Epithelial cell of esophagus (primary cell): Measurements from ENCODE around the gene SPATA16.

Source experiments
- DNase-seq: peaks from one replicate; pipeline ENCODE4 v3.0.0; 2010; ENCODE audit warnings: low read depth
- H3K4me3 ChIP-seq: 2 replicates; pipeline ENCODE4 v1.5.1; 2011; ENCODE audit warnings: mild to moderate bottlenecking, low read length, control low read depth
- TF ChIP-seq, protein P1 (sequence below): IDR thresholded peaks from 2 replicates; pipeline ENCODE4 v1.5.1; 2011; ENCODE audit warnings: low read depth, mild to moderate bottlenecking, low read length, control low read depth, inconsistent platforms; ENCODE audit not compliant: insufficient read depth; ENCODE audit errors: missing control alignments

Gene SPATA16

GRCh38 chr3:173135059-173135458 is 6.0 kb downstream of the SPATA16 start:
- TF ChIP-seq, protein P1, sequence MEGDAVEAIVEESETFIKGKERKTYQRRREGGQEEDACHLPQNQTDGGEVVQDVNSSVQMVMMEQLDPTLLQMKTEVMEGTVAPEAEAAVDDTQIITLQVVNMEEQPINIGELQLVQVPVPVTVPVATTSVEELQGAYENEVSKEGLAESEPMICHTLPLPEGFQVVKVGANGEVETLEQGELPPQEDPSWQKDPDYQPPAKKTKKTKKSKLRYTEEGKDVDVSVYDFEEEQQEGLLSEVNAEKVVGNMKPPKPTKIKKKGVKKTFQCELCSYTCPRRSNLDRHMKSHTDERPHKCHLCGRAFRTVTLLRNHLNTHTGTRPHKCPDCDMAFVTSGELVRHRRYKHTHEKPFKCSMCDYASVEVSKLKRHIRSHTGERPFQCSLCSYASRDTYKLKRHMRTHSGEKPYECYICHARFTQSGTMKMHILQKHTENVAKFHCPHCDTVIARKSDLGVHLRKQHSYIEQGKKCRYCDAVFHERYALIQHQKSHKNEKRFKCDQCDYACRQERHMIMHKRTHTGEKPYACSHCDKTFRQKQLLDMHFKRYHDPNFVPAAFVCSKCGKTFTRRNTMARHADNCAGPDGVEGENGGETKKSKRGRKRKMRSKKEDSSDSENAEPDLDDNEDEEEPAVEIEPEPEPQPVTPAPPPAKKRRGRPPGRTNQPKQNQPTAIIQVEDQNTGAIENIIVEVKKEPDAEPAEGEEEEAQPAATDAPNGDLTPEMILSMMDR: no peak
- no peak for DNase-seq
- no peak overlapping the region for H3K4me3 ChIP-seq

GRCh38 chr3:173128633-173129032 is 12.4 kb downstream of the SPATA16 start:
- TF ChIP-seq, protein P1: no peak
- DNase-seq: peak; percentile 2
- no peak overlapping the region for H3K4me3 ChIP-seq

DNA sequence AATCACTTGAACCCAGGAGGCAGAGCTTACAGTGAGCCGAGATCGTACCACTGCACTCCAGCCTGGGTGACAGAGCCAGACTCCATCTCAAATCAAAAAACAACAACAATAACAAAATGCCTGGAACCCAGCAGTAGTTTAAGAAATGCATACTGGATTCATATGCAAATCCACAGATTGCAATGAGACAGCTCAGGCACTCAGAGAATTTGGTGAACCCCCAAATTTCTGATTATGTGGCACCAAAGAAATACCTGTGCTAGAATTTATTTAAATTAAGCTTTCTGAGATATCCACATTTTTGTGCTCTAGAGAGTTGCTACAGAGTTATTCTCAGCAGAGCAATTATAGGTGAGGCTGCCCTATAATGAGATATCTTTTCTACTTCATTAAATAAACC is 29.7 kb downstream of the SPATA16 start:
- no peak for DNase-seq
- H3K4me3 ChIP-seq: no peak overlapping the region
- TF ChIP-seq, protein P1: no peak

GRCh38 chr3:173109143-173109542 is 31.9 kb downstream of the SPATA16 start:
- DNase-seq: no peak
- TF ChIP-seq, protein P1: no peak

GRCh38 chr3:173103469-173103868 is 37.6 kb downstream of the SPATA16 start:
- DNase-seq: no peak
- TF ChIP-seq, protein P1: no peak

More at GRCh38 chr3:173109143-173109542, 31.9 kb downstream of the SPATA16 start:
- no peak overlapping the region for H3K4me3 ChIP-seq

DNA sequence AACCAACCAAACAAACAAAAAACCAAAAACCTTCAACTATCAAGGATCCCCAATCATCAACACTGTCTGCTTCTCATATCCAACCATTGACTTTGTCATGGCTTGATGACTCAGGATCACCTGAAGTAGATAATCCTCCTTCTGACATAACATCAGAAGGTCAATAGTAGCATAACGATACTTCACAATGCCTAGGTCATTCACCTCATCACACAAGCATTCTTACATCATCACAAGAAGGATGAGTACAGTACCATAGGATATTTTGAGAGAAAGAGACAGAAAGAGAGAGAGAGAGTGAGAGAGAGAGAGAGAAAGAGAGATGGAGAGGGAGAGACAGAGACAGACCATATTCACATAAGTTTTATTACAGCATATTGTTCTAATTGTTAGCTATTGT is 42.1 kb downstream of the SPATA16 start:
- TF ChIP-seq, protein P1: no peak
- no peak for DNase-seq
- no peak overlapping the region for H3K4me3 ChIP-seq

More at GRCh38 chr3:173103469-173103868, 37.6 kb downstream of the SPATA16 start:
- H3K4me3 ChIP-seq: no peak overlapping the region

- TF ChIP-seq, protein P1: no peak
- peak; percentile 53 for DNase-seq
- no peak overlapping the region for H3K4me3 ChIP-seq
Measured at GRCh38 chr3:173096994-173097785, 43.8 kb downstream of the SPATA16 start.
